ENCODE measurements around the gene EDDM13. TPM values are rescaled to one million over a fixed set of nuclear protein-coding genes. Genes with fewer than 3 reads are reported as not detected.

EDDM13 gene
- polyA plus RNA-seq, 2 of the 4 experiments (the other 2 are of a cell fraction) = not detected

DNA sequence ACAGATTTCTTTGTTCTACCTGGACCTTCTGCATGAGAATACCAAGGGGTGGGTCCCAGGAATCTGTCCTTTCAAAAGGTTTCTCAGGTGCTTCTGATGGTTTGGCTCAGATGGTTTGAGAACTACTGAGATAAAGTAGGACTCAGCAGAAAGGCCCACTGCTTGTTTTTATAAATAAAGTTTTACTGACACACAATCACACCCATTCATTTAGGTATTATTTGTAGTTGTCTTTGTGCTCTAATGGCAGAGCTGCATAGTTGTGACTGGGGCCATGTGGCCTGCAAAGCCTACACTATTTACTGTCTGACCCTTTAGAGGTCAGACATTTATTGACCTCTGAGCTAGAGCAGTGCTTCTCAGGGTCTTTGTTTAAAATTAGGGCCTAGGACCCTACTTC, 17.6 kb downstream of the EDDM13 start:
- Histone ChIP-seq H3K4me2 (no peak overlapping the region), H3K27ac (no peak overlapping the region), H3K9me3 (peaks cover 5% of the 10 kb centered on the region; the same call in 1 of the 3 replicates), H3K4me3 (no peak overlapping the region), H3K4me1 (no peaks in the 10 kb centered on the region)
- POLR2A ChIA-PET = no interaction called here
- TF ChIP-seq, protein P1, sequence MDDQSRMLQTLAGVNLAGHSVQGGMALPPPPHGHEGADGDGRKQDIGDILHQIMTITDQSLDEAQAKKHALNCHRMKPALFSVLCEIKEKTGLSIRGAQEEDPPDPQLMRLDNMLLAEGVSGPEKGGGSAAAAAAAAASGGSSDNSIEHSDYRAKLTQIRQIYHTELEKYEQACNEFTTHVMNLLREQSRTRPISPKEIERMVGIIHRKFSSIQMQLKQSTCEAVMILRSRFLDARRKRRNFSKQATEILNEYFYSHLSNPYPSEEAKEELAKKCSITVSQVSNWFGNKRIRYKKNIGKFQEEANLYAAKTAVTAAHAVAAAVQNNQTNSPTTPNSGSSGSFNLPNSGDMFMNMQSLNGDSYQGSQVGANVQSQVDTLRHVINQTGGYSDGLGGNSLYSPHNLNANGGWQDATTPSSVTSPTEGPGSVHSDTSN (IDR thresholded peaks at IDR 0.05) = no peak
- no peak for TF ChIP-seq HOXB5 (CRISPR knock-in tag; IDR thresholded peaks at IDR 0.05)
- TF ChIP-seq MYC (IDR thresholded peaks at IDR 0.05; ENCODE audit: borderline replicate concordance, low read length) = no peak
- TF ChIP-seq, protein P2, sequence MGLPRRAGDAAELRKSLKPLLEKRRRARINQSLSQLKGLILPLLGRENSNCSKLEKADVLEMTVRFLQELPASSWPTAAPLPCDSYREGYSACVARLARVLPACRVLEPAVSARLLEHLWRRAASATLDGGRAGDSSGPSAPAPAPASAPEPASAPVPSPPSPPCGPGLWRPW (IDR thresholded peaks at IDR 0.05) = no peak
- no peak for TF ChIP-seq ZNF302 (CRISPR knock-in tag; IDR thresholded peaks at IDR 0.05)
- no peak for TF ChIP-seq ESRRA (IDR thresholded peaks at IDR 0.05; ENCODE audit: borderline replicate concordance, low read length)
- no peak for TF ChIP-seq EHMT2 (IDR thresholded peaks at IDR 0.05; ENCODE audit: low read depth)
- no peak for TF ChIP-seq NPAS2 (CRISPR knock-in tag; IDR thresholded peaks at IDR 0.05; ENCODE audit: borderline replicate concordance)
- no peak for TF ChIP-seq HDAC2 (IDR thresholded peaks at IDR 0.05)
- TF ChIP-seq MAFK (IDR thresholded peaks at IDR 0.05; ENCODE audit: partially characterized antibody) = no peak
- TF ChIP-seq, protein P3, sequence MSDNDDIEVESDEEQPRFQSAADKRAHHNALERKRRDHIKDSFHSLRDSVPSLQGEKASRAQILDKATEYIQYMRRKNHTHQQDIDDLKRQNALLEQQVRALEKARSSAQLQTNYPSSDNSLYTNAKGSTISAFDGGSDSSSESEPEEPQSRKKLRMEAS (IDR thresholded peaks at IDR 0.05) = no peak
- TF ChIP-seq RARB (CRISPR knock-in tag; IDR thresholded peaks at IDR 0.05) = no peak
- TF ChIP-seq SREBF2 (IDR thresholded peaks at IDR 0.05) = no peak
- TF ChIP-seq, protein P4, sequence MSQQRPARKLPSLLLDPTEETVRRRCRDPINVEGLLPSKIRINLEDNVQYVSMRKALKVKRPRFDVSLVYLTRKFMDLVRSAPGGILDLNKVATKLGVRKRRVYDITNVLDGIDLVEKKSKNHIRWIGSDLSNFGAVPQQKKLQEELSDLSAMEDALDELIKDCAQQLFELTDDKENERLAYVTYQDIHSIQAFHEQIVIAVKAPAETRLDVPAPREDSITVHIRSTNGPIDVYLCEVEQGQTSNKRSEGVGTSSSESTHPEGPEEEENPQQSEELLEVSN (IDR thresholded peaks at IDR 0.05; ENCODE audit: borderline replicate concordance, low read depth) = no peak
- TF ChIP-seq, protein P5, sequence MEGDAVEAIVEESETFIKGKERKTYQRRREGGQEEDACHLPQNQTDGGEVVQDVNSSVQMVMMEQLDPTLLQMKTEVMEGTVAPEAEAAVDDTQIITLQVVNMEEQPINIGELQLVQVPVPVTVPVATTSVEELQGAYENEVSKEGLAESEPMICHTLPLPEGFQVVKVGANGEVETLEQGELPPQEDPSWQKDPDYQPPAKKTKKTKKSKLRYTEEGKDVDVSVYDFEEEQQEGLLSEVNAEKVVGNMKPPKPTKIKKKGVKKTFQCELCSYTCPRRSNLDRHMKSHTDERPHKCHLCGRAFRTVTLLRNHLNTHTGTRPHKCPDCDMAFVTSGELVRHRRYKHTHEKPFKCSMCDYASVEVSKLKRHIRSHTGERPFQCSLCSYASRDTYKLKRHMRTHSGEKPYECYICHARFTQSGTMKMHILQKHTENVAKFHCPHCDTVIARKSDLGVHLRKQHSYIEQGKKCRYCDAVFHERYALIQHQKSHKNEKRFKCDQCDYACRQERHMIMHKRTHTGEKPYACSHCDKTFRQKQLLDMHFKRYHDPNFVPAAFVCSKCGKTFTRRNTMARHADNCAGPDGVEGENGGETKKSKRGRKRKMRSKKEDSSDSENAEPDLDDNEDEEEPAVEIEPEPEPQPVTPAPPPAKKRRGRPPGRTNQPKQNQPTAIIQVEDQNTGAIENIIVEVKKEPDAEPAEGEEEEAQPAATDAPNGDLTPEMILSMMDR (IDR thresholded peaks at IDR 0.05) = no peak
- CTCF ChIA-PET = interaction anchor here (0.9 kb wide), 1 partner anchor 37 kb away, joined by 3 read pairs; no protein-coding TSS in a partner anchor
- no peak for DNase-seq (ENCODE audit: low read depth in 1 of 2, low spot score in 1 of 2)
- FAIRE-seq = no peak
- ATAC-seq = no peak

DNA sequence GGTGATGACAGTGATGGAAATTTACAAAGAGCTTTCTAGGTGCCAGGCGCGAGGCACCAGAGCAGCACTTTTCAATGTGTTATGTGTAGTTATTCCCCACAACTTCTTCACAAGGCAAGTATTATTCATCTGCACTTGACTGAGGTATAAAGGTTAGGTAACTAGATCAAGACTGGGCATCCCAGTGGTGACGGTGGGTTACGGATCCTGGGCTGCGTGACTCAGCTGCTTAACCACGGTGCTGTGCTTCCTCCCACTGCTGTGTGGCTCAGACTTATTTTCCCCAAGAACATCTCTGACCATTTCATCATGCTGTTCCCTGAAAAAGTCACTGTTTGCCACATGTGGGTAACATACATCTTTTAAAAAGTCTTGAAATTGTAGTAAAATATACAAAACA, 19.3 kb downstream of the EDDM13 start:
- WGBS (ENCODE audit: missing lambda C conversion rate) = 96% methylated on average over 6 of the region's 6 CpGs
- no peak overlapping the region for H3K4me2 ChIP-seq
- H3K4me1 ChIP-seq = no peaks in the 10 kb centered on the region
- ChIA-PET CTCF (interaction anchor here (0.6 kb wide), 2 partner anchors 71 to 824 kb away, joined by 3 read pairs; no protein-coding TSS in a partner anchor), POLR2A (no interaction called here)
- TF ChIP-seq SREBF2 (IDR thresholded peaks at IDR 0.05) (no peak), RARB (CRISPR knock-in tag; IDR thresholded peaks at IDR 0.05) (no peak), HOXB13 (CRISPR knock-in tag; IDR thresholded peaks at IDR 0.05; ENCODE audit: low read depth) (no peak), MAFK (IDR thresholded peaks at IDR 0.05; ENCODE audit: partially characterized antibody) (no peak), RCOR1 (IDR thresholded peaks at IDR 0.05; ENCODE audit: low read depth, low read length) (no peak), RAD21 (conservative IDR thresholded peaks at IDR 0.05 in 1 of 2, IDR thresholded peaks at IDR 0.05 in 1 of 2) (no peak), NFE2L2 (conservative IDR thresholded peaks at IDR 0.05; ENCODE audit: low read length) (no peak), HDAC2 (IDR thresholded peaks at IDR 0.05) (no peak), KDM5A (IDR thresholded peaks at IDR 0.05) (no peak), ZFP36 (IDR thresholded peaks at IDR 0.05; ENCODE audit: borderline replicate concordance, partially characterized antibody) (no peak)
- TF ChIP-seq, protein P4 (IDR thresholded peaks at IDR 0.05; ENCODE audit: borderline replicate concordance, low read depth) = no peak
- no peak overlapping the region for H3K4me3 ChIP-seq
- FAIRE-seq = no peak
- no peak overlapping the region for H3K27ac ChIP-seq
- no peak for DNase-seq (ENCODE audit: low read depth in 1 of 2, low spot score in 1 of 2)
- H3K9me3 ChIP-seq = peaks cover 5% of the 10 kb centered on the region; the same call in 1 of the 3 replicates
- no peak for ATAC-seq

Data from A549 (cell line).